ENCODE measurements around the gene IMPACT. TPM values are rescaled to one million over a fixed set of nuclear protein-coding genes. Genes with fewer than 3 reads are reported as not detected.

The IMPACT gene
- total RNA-seq, 2 donors from 2014 or later = 21.5 to 28.7 TPM

DNA sequence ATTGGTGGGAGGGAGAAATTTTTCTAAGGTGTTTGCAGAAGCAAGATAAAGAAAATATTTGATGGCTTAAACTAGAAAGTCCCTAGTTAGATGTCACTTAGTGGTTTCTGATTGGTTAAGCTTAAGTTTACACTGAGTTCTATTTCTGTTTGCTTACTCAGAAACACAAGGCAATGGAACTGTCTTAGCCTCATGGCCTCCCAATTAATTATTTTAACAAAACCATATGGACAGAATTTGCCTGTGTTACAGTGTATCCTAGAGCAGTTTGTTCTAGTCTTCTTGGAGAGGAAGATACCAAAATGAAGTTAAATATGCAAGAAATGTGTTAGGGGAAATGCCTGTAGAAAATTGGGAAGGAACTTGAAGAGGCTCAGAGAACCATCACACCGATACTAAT lies 4.6 kb upstream of the IMPACT start:
- no peaks in the 10 kb centered on the region for H3K4me1 ChIP-seq (ENCODE audit: control insufficient read depth in 1 of 2, low read depth in 2 of 2)
- TF ChIP-seq, protein P1, sequence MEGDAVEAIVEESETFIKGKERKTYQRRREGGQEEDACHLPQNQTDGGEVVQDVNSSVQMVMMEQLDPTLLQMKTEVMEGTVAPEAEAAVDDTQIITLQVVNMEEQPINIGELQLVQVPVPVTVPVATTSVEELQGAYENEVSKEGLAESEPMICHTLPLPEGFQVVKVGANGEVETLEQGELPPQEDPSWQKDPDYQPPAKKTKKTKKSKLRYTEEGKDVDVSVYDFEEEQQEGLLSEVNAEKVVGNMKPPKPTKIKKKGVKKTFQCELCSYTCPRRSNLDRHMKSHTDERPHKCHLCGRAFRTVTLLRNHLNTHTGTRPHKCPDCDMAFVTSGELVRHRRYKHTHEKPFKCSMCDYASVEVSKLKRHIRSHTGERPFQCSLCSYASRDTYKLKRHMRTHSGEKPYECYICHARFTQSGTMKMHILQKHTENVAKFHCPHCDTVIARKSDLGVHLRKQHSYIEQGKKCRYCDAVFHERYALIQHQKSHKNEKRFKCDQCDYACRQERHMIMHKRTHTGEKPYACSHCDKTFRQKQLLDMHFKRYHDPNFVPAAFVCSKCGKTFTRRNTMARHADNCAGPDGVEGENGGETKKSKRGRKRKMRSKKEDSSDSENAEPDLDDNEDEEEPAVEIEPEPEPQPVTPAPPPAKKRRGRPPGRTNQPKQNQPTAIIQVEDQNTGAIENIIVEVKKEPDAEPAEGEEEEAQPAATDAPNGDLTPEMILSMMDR (IDR thresholded peaks at IDR 0.05) = no peak
- H3K27ac ChIP-seq = no peak overlapping the region
- ATAC-seq (ENCODE audit: insufficient number of reproducible peaks, low FRiP score, low read depth) (no peak), DNase-seq (ENCODE audit: low spot score) (no peak)
- no peaks in the 10 kb centered on the region for H3K36me3 ChIP-seq
- H3K9me3 ChIP-seq = no peaks in the 10 kb centered on the region
- H3K27me3 ChIP-seq (replicated peaks; ENCODE audit: insufficient read depth) = no peaks in the 10 kb centered on the region
- no peak overlapping the region for H3K4me3 ChIP-seq

DNA sequence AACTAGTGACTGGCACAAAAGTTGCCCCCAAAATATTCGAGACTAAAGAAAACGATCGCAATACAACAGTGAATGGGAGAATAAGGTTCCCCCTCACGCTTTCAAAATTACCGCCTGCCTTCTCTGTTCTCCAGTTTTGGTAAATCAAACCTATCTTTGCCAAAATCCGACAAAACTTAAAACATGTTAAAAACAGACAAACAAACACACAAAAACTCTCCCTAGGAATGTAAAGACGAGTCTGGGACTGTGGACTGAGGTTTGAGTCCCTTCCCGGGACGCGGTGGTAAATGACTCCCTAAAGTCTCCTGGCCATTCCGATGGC lies 435 bp upstream of the IMPACT start:
- ATAC-seq (ENCODE audit: insufficient number of reproducible peaks, low FRiP score, low read depth) (peak; percentile 24), DNase-seq (ENCODE audit: low spot score) (no peak)
- Histone ChIP-seq H3K4me3 (peak overlapping the region; percentile 74), H3K27me3 (replicated peaks; ENCODE audit: insufficient read depth) (no peaks in the 10 kb centered on the region), H3K4me1 (ENCODE audit: control insufficient read depth in 1 of 2, low read depth in 2 of 2) (peaks cover 3 to 15% of the 10 kb centered on the region in 2 donors), H3K27ac (peak overlapping the region; percentile 71 to 73), H3K36me3 (peaks cover 2% of the 10 kb centered on the region), H3K9me3 (no peaks in the 10 kb centered on the region)
- TF ChIP-seq, protein P1 (IDR thresholded peaks at IDR 0.05) = no peak

DNA sequence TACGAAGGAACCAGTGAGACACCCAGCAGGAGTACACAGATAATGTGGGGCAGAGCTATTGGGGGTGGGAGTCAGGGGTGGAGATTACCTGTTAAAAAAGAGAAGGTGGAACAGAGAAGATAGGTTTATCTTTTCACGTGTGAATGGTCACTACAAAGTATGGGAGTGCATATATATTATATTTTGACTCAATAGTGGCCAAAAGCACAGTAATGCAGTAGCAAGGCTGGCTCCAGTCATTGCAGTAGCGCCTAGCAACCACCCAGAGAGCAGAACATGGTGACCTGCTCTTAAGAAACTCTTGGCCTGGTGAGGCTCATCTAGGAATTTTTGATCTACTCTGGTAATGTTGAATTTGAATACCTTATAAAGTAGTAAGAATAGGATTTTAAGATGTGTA lies 1.0 kb downstream of the IMPACT start:
- Histone ChIP-seq H3K4me1 (ENCODE audit: control insufficient read depth in 1 of 2, low read depth in 2 of 2) (peaks cover 3 to 15% of the 10 kb centered on the region in 2 donors), H3K27ac (no peak overlapping the region), H3K36me3 (peaks cover 2% of the 10 kb centered on the region), H3K27me3 (replicated peaks; ENCODE audit: insufficient read depth) (no peaks in the 10 kb centered on the region), H3K4me3 (peak overlapping the region; percentile 74), H3K9me3 (no peaks in the 10 kb centered on the region)
- ATAC-seq (ENCODE audit: insufficient number of reproducible peaks, low FRiP score, low read depth) = no peak
- DNase-seq (ENCODE audit: low spot score) = no peak
- TF ChIP-seq, protein P1 (IDR thresholded peaks at IDR 0.05) = no peak

DNA sequence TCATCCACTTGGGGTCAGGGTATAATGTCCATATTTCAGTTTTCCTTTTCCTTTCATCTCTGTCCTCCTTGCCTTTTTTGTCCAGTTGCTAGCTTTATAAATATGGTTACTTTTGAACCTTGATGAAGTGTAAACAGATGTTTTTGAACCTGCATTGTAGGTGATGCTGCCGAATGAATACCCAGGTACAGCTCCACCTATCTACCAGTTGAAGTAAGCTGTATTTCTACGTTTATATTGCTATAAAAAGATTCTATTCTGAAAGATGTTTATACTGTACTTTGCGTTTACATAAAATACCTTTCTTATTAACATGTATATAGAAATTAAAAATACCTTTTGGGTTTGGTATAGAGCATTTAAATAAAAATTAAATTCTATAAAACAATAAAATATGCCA lies 2.2 kb downstream of the IMPACT start:
- no peak for ATAC-seq (ENCODE audit: insufficient number of reproducible peaks, low FRiP score, low read depth)
- no peaks in the 10 kb centered on the region for H3K9me3 ChIP-seq
- H3K4me1 ChIP-seq (ENCODE audit: control insufficient read depth in 1 of 2, low read depth in 2 of 2) = peaks cover 3 to 15% of the 10 kb centered on the region in 2 donors
- no peak for DNase-seq (ENCODE audit: low spot score)
- no peak overlapping the region for H3K27ac ChIP-seq
- H3K36me3 ChIP-seq = peaks cover 2% of the 10 kb centered on the region
- TF ChIP-seq, protein P1 (IDR thresholded peaks at IDR 0.05) = no peak
- H3K27me3 ChIP-seq (replicated peaks; ENCODE audit: insufficient read depth) = no peaks in the 10 kb centered on the region
- no peak overlapping the region for H3K4me3 ChIP-seq

DNA sequence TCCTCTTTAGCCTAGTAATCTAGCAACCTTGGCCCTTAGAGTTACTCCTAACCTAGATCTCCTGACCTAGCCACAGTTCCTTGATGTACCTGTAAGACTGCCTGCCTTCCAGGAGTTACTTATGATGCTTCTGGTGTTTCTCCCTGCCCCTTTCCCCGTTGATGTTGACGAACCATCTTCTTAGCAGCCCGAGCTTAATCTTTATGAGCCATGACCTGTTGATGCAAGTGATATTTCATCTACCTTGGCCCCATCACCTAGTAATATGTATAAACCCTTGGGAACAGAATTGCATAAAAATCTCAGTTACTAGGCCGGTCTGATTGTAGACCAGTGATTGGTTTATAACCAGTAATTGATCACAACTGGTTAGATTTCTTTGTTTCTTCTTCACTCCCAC lies 2.7 kb downstream of the IMPACT start:
- no peaks in the 10 kb centered on the region for H3K9me3 ChIP-seq

More for the DNA sequence above, 2.7 kb downstream of the IMPACT start:
- TF ChIP-seq, protein P1 (IDR thresholded peaks at IDR 0.05) = no peak
- peaks cover 3 to 15% of the 10 kb centered on the region in 2 donors for H3K4me1 ChIP-seq (ENCODE audit: control insufficient read depth in 1 of 2, low read depth in 2 of 2)
- peaks cover 2% of the 10 kb centered on the region for H3K36me3 ChIP-seq
- no peak overlapping the region for H3K4me3 ChIP-seq
- ATAC-seq (ENCODE audit: insufficient number of reproducible peaks, low FRiP score, low read depth) (no peak), DNase-seq (ENCODE audit: low spot score) (no peak)
- H3K27me3 ChIP-seq (replicated peaks; ENCODE audit: insufficient read depth) = no peaks in the 10 kb centered on the region
- H3K27ac ChIP-seq = no peak overlapping the region
